Mucosa of gallbladder (tissue), 1 donor: ENCODE measurements around the gene ANO7. TPM values are rescaled to one million over a fixed set of nuclear protein-coding genes. Genes with fewer than 3 reads are reported as not detected.
A peak's percentile ranks its signal among the peaks of the same experiment; 100 is the strongest.

Experiments used
- DNase-seq: peaks from one replicate; pipeline ENCODE4 v3.0.0-alpha.2; 2020; ENCODE audit warnings: low spot score
- total RNA-seq: library from RNA; stranded (reverse); gene quantifications from one replicate; pipeline ENCODE4 v1.2.1, GENCODE V29; 2021
- donor health status: DM: no; HTN: no; CAD: no.

The ANO7 gene
- total RNA-seq, 1 donor from 2014 or later = 2.7 TPM

- DNase-seq = no peak
These were observed 30.0 kb upstream of the ANO7 start for GRCh38 chr2:241158546-241158900.

DNA sequence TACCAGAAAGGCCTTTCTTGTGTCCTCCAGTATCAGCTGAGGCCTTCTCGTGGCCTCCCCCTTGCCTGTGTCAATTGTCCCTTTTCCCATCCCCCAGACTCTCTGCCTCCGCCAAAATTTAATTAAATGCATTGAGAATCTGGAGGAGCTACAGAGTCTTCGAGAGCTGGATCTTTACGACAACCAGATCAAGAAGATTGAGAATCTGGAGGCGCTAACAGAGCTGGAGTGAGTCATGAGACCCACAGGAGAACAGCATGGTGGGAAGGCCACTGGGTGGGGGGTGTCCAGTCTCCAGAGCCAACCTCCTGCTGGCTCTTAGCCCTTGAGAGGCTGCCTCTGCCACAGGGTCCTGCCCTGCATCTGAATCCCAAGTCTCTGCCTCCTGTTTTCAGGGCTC, 29.4 kb upstream of the ANO7 start:
- DNase-seq = no peak

- DNase-seq = no peak
These were observed 28.2 kb upstream of the ANO7 start for GRCh38 chr2:241160318-241160717.

DNA sequence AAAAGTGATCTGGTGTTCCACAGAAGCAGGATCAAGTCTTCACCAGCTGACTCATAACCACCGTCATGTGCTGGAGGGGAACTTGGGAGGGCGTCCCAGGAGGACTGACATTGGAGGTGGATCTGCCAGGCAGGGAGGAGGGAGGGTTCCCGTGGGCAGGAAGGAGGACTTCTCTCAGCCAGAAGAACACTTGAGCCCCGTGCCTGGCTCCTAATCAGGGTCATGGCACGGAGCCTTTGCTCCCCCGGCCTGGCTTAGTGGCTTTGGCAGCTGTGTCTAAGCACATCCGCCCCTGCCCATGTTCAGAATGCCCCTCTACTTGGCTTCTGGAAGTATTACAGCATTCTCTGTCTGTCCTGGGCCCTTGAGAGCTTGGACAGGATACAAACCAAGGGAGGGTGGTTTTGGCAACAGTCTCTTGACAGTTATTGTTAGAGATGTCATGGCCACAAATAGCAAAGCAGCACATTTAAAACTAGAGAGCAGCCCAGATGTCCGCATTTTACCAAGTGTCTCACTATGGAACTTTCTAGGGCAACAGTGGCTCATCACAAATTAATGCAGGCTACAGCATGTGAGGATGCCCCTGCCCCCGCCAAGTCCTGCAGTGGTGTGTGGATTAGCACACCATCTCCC, 26.7 kb upstream of the ANO7 start:
- DNase-seq = peak; percentile 40

DNA sequence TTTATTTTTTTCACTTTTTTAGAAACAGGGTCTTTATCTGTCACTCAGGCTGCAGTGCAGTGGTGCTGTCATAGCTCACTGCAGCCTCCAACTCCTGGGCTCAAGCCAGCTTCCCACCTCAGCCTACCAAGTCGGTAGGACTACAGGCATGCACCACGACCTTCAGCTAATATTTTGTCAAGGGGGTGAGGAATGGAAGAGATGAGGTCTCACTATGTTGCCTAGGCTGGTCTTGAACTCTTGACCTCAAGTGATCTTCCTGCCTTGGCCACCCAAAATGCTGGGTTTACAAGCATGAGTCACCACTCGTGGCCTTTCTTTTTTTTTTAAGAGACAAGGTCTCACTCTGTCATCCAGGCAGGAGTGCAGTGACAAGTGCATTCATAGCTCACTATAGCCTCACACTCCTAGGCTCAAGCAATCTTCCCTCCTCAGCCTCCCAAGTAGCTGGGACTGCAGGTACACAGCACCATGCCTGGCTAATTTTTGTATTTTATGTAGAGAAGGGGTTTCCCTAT, 24.8 kb upstream of the ANO7 start:
- DNase-seq = no peak

- no peak for DNase-seq
These were observed 20.1 kb upstream of the ANO7 start for GRCh38 chr2:241168366-241168765.

DNA sequence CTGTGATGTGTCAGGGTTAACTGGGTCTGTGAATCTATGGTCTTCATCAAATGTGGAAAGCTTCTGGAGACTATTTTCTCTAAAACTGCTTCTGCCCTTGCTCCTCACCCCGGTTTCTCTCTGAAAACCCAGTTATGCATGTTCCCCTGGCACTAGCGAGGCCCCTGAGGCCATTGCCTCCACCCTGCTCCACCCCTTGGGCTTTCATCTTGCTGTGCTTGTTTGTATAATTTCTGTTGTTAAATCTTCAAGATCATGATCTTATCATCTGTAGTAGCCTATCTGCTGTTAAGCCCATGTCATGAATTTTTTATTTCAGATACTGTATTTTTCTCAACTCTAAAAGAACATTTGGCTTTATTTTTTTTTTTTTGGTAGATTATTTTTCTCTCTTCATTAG, 14.9 kb upstream of the ANO7 start:
- no peak for DNase-seq

- no peak for DNase-seq
These were observed 10.7 kb upstream of the ANO7 start for GRCh38 chr2:241177526-241178334.

GRCh38 chr2:241178961-241179360, 9.5 kb upstream of the ANO7 start:
- DNase-seq = no peak

- DNase-seq = no peak
These were observed 8.6 kb upstream of the ANO7 start for GRCh38 chr2:241179899-241180298.

DNA sequence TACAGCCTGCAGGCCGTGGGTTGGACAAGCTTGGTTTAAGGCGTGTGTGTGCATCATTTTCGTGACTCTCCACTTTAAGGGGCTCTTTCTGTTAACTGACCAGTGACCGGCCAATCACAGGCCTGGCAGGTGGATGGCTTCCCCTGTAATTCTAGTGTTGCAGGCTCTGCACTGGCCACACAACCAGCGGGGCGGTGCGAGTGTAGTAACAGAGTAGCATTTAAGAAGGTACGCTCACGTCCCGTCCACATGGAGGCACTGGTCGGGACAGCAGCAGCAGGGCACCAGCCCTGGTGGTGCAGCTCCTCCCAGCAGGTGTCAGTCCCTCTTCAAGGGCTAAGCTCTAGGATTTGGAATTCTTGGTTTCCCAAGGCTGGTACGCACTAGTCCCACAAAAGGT, 8.0 kb upstream of the ANO7 start:
- DNase-seq = no peak

DNA sequence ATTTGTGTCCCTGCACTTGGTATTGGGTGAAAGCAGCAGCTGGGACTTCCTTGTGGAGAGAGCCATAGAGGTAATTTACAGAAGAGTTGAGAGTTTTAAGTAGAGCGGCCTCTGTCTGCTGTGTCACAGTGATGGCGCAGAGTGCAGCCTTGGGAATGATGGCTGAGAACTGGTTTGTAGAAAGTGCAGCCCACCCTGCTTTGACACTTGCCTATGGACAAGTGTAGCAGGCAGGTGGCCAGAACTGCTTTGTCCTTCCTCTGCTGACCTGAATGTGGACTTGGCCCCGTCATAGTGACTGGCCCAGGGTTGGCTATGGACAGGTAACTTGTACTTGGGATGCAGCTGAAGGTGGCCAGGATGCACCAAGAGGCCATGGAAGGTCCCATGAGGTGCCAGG, 6.4 kb upstream of the ANO7 start:
- DNase-seq = no peak

DNA sequence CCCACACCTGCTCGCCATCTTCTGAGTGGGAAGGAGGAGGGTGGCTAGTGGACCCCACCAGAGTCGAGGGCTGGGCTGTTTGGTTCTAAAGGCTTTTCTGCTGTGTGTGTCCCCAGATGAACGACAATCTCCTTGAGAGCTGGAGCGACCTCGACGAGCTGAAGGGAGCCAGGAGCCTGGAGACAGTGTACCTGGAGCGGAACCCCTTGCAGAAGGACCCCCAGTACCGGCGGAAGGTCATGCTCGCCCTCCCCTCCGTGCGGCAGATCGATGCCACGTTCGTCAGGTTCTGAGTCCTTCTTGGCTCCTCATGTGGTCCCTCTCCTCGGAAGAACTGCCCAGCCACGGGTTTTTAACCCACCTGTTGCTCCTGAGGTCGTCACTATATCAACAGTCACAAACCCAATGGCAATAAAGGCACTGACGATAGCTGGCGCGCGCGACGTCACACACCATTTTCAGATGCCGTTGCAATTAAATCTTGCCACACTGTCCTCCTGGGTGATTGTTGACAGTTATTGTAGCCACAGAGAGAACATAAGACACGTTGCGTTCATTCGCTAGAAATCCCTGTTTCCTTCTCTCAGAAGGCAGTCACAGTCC, 5.8 kb upstream of the ANO7 start:
- no peak for DNase-seq

GRCh38 chr2:241183221-241183620, 5.3 kb upstream of the ANO7 start:
- DNase-seq = no peak

- no peak for DNase-seq
These were observed 3.6 kb upstream of the ANO7 start for GRCh38 chr2:241184901-241185300.

GRCh38 chr2:241185961-241186360, 2.5 kb upstream of the ANO7 start:
- no peak for DNase-seq

DNA sequence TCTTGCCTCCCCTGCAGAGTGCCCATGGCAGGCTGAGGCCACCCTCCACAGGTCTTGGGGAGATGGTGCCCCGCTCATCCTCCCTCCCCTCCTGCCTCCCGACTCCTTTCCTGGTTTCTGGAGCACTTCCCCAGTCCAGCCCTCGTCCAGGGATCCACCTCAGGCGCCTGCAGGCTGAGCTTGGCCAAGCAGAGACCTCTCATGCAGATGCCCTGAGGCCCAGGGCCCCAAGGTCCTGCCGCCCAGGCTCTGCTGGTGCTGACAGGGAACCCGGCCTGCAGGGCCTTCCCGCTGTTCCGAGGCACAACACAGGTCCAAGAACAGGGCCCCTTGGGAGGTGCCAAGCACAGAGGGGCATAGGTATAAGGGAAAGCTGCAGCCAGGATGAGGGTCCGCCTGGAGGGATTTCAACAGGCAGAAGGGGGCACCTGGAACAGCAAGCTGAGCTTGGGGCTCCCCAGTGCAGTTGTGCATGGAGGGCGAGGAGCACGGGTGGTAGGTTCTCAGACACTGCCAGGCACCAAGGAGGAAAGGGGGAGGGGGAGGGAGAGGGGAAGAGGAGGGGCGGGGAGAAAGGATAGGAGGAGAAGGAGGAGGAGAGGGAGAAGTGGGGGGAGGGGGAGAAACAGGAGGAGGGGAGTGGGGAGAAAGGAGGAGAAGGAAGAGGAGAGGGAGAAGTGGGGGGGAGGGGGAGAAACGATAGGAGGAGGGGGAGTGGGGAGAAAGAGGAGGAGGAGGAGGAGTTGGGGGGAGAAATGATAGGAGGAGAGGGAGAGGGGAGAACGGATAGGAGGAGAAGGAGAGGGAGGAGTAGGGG, 1.2 kb upstream of the ANO7 start:
- DNase-seq = no peak

DNA sequence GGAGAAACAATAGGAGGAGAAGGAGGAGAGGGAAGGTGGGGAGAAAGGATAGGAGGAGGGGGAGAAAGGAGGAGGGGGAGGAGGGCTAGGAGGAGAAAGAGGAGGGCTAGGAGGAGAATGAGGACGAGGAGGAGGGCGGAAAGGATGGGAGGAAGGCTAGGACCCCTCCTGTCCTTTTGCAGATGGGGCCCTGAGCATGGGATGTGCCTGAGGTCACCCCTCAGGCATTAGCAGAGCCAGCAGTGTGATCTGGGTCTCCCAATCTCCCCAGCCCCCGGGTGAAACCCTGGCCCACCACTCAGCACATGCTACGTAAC, 601 bp upstream of the ANO7 start:
- no peak for DNase-seq

- DNase-seq = no peak
These were observed 797 bp downstream of the ANO7 start for GRCh38 chr2:241189093-241189855.

DNA sequence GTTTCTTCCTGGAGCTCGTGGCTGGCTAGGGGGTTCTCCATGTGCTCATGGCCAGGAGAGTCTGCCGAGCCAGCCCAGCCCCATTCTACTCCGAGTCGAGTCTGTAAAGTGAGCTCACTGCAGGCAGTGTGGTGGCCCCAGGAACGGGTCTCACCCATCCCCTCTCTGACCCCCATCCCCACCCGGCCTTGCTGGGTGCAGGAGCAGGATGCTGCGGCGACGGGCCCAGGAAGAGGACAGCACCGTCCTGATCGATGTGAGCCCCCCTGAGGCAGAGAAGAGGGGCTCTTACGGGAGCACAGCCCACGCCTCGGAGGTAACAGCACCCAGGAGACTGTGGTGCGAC, 1.4 kb downstream of the ANO7 start:
- no peak for DNase-seq

DNA sequence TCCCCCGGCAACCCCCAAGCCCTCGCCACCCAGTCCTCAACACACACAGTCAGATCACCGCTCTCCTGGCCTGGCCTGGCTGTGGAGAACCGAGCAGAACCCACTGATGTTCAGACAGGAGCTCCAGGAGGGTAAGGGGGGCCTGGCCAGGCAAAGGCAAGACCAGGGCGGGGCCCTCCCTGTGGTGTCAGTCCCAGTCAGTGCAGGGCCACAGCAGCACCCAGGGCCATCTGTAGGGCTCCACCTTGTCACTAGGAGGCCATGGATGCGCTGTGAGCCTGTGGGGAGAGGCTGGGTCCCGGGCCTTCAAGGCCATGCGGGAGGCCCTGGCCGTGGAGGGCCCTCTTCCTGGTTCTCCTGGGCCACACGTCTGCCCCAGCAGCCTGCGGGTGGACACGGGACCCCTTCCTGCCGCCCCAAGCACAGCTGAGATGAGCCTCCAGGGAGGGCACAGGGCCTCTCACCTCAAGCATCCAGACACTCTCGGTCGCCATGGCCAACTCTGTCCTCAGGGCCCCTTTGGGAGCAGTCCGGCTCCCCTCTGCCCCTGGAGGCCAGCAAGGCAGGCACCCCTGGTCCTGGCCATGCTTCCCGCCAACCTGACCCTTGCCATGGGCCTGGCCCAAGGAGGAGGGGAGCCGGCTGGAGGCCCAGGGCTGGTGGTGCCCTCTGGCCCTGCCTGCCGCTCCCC, 2.0 kb downstream of the ANO7 start:
- no peak for DNase-seq
